Measurements from ENCODE around the gene MEX3C.

The MEX3C gene

GRCh38 chr18:51125976-51126375 is 71.5 kb downstream of the MEX3C start:
- no peaks in the 10 kb centered on the region for H3K4me1 ChIP-seq (ENCODE audit: control insufficient read depth in 5 of 5, insufficient read depth in 5 of 5, low read length in 5 of 5)
- peaks cover 0 to 2% (median 0%) of the 10 kb centered on the region in 5 donors for H3K27me3 ChIP-seq (ENCODE audit: control insufficient read depth in 5 of 5, insufficient read depth in 4 of 5, low read length in 5 of 5)
- no peak overlapping the region for H3K4me3 ChIP-seq (ENCODE audit: low read depth in 1 of 5, low read length in 5 of 5)
- no peak overlapping the region for H3K9ac ChIP-seq (ENCODE audit: low read length in 5 of 5)
- no peak overlapping the region for H3K27ac ChIP-seq (ENCODE audit: low read depth, low read length)
- H3K9me3 ChIP-seq (ENCODE audit: control insufficient read depth in 5 of 5, low read length in 5 of 5) = no peaks in the 10 kb centered on the region
- no peaks in the 10 kb centered on the region for H3K36me3 ChIP-seq (ENCODE audit: control insufficient read depth in 5 of 5, insufficient read depth in 5 of 5, low read length in 5 of 5)
